Sigmoid colon (tissue), 4 donors: ENCODE measurements around the gene BST1.

ENCODE experiments used
- CTCF ChIP-seq, 4 experiments: fragments of 450-650 bp in 3 of 4; fragments of 200-600 bp in 1 of 4; IDR thresholded peaks; one replicate each; pipeline ENCODE4 v1.5.1; 2016 to 2019; ENCODE audit warnings: antibody characterized with exemption in 4 of 4, mild to moderate bottlenecking in 3 of 4, moderate library complexity in 2 of 4
- POLR2AphosphoS5 ChIP-seq, 4 donors: sonication (generic); formaldehyde crosslinking; IDR thresholded peaks; one replicate each; pipeline ENCODE4 v1.6.1; 2017; ENCODE audit warnings: antibody characterized with exemption in 4 of 4

GRCh38 chr4:15781427-15782095, 78.7 kb downstream of the BST1 start:
- TF ChIP-seq POLR2AphosphoS5 (IDR thresholded peaks at IDR 0.05) (no peak), CTCF (IDR thresholded peaks at IDR 0.05) (no peak)
